Loucy (cell line): Measurements from ENCODE around the gene MDH1.

ENCODE experiments used
- H2AFZ ChIP-seq: fragments of 200-600 bp; sonication (generic); 2 replicates; pipeline ENCODE4 v1.6.0; 2016; ENCODE audit warnings: antibody characterized with exemption, mild to moderate bottlenecking, low read length, moderate library complexity
- H3F3A ChIP-seq: fragments of 200-600 bp; 2 replicates; pipeline ENCODE4 v1.6.0; 2016; ENCODE audit warnings: antibody characterized with exemption, low read depth, mild to moderate bottlenecking
- H3K27me3 ChIP-seq: fragments of 200-600 bp; sonication (generic); 2 replicates; pipeline ENCODE4 v1.6.1; 2014; ENCODE audit warnings: low read length, mild to moderate bottlenecking; ENCODE audit not compliant: insufficient read depth, poor library complexity, severe bottlenecking
- H3K36me3 ChIP-seq: fragments of 200-600 bp; sonication (generic); 2 replicates; pipeline ENCODE4 v1.6.1; 2016; ENCODE audit warnings: low read length; ENCODE audit not compliant: insufficient read depth
- H3K4me1 ChIP-seq: fragments of 200-600 bp; sonication (generic); 2 replicates; pipeline ENCODE4 v1.5.1; 2014; ENCODE audit warnings: low read length, mild to moderate bottlenecking; ENCODE audit not compliant: insufficient read depth, poor library complexity, severe bottlenecking
- H3K4me2 ChIP-seq: fragments of 200-600 bp; sonication (generic); 2 replicates; pipeline ENCODE4 v1.6.0; 2014; ENCODE audit warnings: antibody characterized with exemption, low read length, low read depth, mild to moderate bottlenecking; ENCODE audit not compliant: poor library complexity, severe bottlenecking
- H3K4me3 ChIP-seq: fragments of 200-600 bp; sonication (generic); 2 replicates; pipeline ENCODE4 v1.5.1; 2014; ENCODE audit warnings: low read length, mild to moderate bottlenecking, mixed read lengths; ENCODE audit not compliant: poor library complexity, severe bottlenecking
- H3K79me2 ChIP-seq: fragments of 200-600 bp; sonication (generic); 2 replicates; pipeline ENCODE4 v1.6.1; 2014; ENCODE audit warnings: low read length; ENCODE audit not compliant: insufficient read depth
- H3K9ac ChIP-seq: fragments of 200-600 bp; sonication (generic); 2 replicates; pipeline ENCODE4 v1.6.0; 2014; ENCODE audit warnings: mild to moderate bottlenecking, low read depth, low read length, moderate library complexity; ENCODE audit not compliant: poor library complexity, severe bottlenecking
- H3K9me2 ChIP-seq: fragments of 200-600 bp; sonication (generic); replicated peaks from 2 replicates; pipeline ENCODE4 v1.6.1; 2016; ENCODE audit warnings: low read depth, low read length, mixed read lengths
- H3K9me3 ChIP-seq: fragments of 200-600 bp; sonication (generic); 2 replicates; pipeline ENCODE4 v1.6.1; 2014; ENCODE audit warnings: mild to moderate bottlenecking, antibody characterized with exemption, low read length, low read depth; ENCODE audit not compliant: insufficient read depth
- H4K20me1 ChIP-seq: fragments of 200-600 bp; sonication (generic); 2 replicates; pipeline ENCODE4 v1.6.0; 2014; ENCODE audit warnings: antibody characterized with exemption, low read length, mild to moderate bottlenecking; ENCODE audit not compliant: insufficient read depth, poor library complexity, severe bottlenecking
- EZH2phosphoT487 ChIP-seq: fragments of 200-600 bp; IDR thresholded peaks from 2 replicates; pipeline ENCODE4 v1.6.1; 2018; ENCODE audit warnings: antibody characterized with exemption, mild to moderate bottlenecking, moderate library complexity, borderline replicate concordance
- TF ChIP-seq, protein P1 (sequence below): fragments of 200-600 bp; sonication (generic); conservative IDR thresholded peaks from 2 replicates; pipeline ENCODE4 v1.5.1; 2014; ENCODE audit warnings: mild to moderate bottlenecking, antibody characterized with exemption, low read length

The MDH1 gene

DNA sequence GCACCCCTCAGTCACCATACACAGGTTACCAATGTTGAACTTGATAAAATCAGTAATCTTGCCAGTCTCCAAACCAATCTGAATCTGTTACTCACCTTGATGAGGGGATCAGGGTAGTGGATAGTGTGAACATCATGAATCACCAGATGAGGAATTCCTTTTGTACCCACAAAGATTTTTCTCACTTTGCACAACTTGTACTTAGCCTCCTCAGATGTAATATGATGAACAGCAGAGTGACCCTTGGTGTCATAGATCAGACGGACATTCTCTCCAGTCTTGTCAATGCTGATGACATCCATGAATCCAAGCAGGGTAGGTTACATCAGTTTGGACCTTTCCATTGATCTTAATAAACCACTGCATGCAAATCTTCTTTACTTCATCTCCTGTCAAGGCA, 54.7 kb downstream of the MDH1 start:
- no peaks in the 10 kb centered on the region for H3K4me1 ChIP-seq
- H3K36me3 ChIP-seq = no peaks in the 10 kb centered on the region
- TF ChIP-seq, protein P1, sequence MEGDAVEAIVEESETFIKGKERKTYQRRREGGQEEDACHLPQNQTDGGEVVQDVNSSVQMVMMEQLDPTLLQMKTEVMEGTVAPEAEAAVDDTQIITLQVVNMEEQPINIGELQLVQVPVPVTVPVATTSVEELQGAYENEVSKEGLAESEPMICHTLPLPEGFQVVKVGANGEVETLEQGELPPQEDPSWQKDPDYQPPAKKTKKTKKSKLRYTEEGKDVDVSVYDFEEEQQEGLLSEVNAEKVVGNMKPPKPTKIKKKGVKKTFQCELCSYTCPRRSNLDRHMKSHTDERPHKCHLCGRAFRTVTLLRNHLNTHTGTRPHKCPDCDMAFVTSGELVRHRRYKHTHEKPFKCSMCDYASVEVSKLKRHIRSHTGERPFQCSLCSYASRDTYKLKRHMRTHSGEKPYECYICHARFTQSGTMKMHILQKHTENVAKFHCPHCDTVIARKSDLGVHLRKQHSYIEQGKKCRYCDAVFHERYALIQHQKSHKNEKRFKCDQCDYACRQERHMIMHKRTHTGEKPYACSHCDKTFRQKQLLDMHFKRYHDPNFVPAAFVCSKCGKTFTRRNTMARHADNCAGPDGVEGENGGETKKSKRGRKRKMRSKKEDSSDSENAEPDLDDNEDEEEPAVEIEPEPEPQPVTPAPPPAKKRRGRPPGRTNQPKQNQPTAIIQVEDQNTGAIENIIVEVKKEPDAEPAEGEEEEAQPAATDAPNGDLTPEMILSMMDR = no peak
- no peak for TF ChIP-seq EZH2phosphoT487
- H3K9me3 ChIP-seq = no peaks in the 10 kb centered on the region
- H3K9me2 ChIP-seq = no peaks in the 10 kb centered on the region
- H4K20me1 ChIP-seq = no peaks in the 10 kb centered on the region
- H3K4me3 ChIP-seq = no peak overlapping the region
- no peaks in the 10 kb centered on the region for H3F3A ChIP-seq
- H2AFZ ChIP-seq = no peak overlapping the region
- no peaks in the 10 kb centered on the region for H3K27me3 ChIP-seq
- no peak overlapping the region for H3K4me2 ChIP-seq
- H3K79me2 ChIP-seq = no peaks in the 10 kb centered on the region
- H3K9ac ChIP-seq = no peak overlapping the region

DNA sequence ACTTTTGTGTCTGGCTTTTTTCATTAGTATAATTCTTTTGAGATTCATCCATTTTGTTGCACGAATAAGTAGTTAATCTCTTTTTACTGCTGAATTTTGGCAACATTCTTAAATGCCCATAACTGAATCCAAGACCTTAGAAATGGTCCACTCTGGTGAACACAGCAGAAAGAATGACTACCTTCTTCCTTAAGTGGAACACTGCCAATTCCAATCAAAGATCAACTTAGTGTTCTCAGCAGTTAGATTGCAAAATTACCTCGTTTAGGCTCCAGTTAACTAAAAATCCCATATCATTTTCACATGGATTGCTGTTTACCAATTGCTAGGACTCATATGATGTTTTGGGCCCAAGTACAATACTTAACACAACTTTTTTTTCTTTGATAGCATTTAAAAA, 59.9 kb downstream of the MDH1 start:
- TF ChIP-seq, protein P1 = no peak
- TF ChIP-seq EZH2phosphoT487 = no peak
- H3K9ac ChIP-seq = no peak overlapping the region
- H3K9me2 ChIP-seq = no peaks in the 10 kb centered on the region
- H3F3A ChIP-seq = no peaks in the 10 kb centered on the region
- no peak overlapping the region for H3K4me2 ChIP-seq
- no peaks in the 10 kb centered on the region for H3K27me3 ChIP-seq
- no peaks in the 10 kb centered on the region for H4K20me1 ChIP-seq
- no peaks in the 10 kb centered on the region for H3K79me2 ChIP-seq
- no peaks in the 10 kb centered on the region for H3K9me3 ChIP-seq
- no peak overlapping the region for H2AFZ ChIP-seq
- no peaks in the 10 kb centered on the region for H3K36me3 ChIP-seq
- H3K4me1 ChIP-seq = no peaks in the 10 kb centered on the region
- no peak overlapping the region for H3K4me3 ChIP-seq

DNA sequence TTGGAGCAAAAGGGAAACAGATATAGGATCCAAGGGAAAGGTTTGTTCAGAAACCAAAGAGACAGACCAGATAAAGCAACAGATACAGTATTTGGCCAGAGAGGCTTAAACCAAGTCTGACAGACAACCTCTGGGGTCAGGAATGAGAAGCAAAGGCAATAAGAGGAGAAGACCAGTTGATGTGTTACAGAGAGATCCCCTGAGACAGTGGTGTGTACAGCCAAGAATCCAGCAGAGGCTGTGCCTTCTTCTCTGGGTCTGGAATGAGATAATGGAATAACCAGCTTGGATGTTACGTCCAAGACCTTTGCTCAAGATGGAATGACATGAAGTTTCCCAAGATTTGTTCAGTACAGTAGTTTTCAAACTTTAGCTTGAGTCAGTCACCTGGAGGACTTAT, 61.1 kb downstream of the MDH1 start:
- Histone ChIP-seq H3K4me2 (no peak overlapping the region), H3K9me3 (no peaks in the 10 kb centered on the region), H3K9ac (no peak overlapping the region), H3K79me2 (no peaks in the 10 kb centered on the region), H3K4me3 (no peak overlapping the region), H2AFZ (no peak overlapping the region), H3K27me3 (no peaks in the 10 kb centered on the region), H3F3A (no peaks in the 10 kb centered on the region), H3K36me3 (no peaks in the 10 kb centered on the region), H3K9me2 (no peaks in the 10 kb centered on the region), H4K20me1 (no peaks in the 10 kb centered on the region), H3K4me1 (no peaks in the 10 kb centered on the region)
- no peak for TF ChIP-seq EZH2phosphoT487
- TF ChIP-seq, protein P1 = no peak
